Cardiac fibroblast (primary cell): ENCODE data around the gene TCF4.

Experiments used
- DNase-seq, 2 donors: peaks; one replicate each; pipeline versions ENCODE4 v3.0.0 to v3.0.0-alpha.2; 2010; ENCODE audit warnings: low read depth in 2 of 2
- H3K4me3 ChIP-seq, 2 donors: replicated peaks in 1 of 2; 1 replicate in 1 of 2; 2 replicates in 1 of 2; pipeline ENCODE4 v1.5.1; 2011; ENCODE audit warnings: low read depth in 2 of 2, low read length in 2 of 2, mild to moderate bottlenecking in 2 of 2, moderate library complexity in 1 of 2
- TF ChIP-seq, protein P1 (sequence below): IDR thresholded peaks from one replicate; pipeline ENCODE4 v1.5.1; 2011; ENCODE audit warnings: low read depth, mild to moderate bottlenecking, low read length, inconsistent platforms

TCF4 gene

DNA sequence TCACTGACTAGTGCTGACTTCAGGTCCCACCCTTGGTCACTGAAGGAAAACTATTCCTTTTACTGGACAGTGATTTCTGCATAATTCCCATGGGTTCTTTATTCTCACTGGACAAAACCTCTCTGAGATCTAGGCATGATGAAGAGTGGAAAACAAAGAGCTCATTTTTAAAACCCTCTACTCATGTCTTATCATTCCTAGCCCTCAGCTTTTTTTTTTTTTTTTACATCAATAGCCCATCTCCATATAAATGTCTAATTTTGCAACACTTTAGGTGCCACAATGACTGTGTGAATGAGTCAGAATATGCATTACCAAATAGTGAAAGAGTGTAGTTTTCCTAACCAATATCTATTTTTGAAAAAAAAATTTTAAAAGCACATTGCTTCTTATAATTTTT is 74.8 kb downstream of the TCF4 start:
- H3K4me3 ChIP-seq, result no peak overlapping the region
- DNase-seq, result peak; percentile 39 to 55
- TF ChIP-seq, protein P1, sequence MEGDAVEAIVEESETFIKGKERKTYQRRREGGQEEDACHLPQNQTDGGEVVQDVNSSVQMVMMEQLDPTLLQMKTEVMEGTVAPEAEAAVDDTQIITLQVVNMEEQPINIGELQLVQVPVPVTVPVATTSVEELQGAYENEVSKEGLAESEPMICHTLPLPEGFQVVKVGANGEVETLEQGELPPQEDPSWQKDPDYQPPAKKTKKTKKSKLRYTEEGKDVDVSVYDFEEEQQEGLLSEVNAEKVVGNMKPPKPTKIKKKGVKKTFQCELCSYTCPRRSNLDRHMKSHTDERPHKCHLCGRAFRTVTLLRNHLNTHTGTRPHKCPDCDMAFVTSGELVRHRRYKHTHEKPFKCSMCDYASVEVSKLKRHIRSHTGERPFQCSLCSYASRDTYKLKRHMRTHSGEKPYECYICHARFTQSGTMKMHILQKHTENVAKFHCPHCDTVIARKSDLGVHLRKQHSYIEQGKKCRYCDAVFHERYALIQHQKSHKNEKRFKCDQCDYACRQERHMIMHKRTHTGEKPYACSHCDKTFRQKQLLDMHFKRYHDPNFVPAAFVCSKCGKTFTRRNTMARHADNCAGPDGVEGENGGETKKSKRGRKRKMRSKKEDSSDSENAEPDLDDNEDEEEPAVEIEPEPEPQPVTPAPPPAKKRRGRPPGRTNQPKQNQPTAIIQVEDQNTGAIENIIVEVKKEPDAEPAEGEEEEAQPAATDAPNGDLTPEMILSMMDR, result no peak

DNA sequence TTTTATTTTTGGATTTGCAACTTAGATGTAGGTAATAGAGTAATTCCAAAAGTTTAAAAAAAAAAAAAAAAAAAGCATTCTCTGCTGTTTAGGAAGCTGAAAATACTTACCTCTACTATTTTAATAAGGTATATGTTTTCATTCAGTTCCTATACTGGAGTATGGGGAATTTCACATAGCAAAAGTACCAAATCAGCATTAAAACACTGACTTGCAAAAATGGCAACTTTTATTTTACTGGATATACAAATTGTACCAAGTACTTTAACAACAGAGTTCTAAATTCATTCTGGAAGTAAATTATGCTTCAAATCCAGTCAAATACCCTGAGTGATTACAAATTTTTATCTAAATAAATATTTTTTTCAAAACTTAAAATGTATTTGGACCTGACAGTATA is 76.7 kb downstream of the TCF4 start:
- TF ChIP-seq, protein P1, result no peak
- peak overlapping the region in 1 of 2 donors; percentile 11 for H3K4me3 ChIP-seq
- no peak for DNase-seq

DNA sequence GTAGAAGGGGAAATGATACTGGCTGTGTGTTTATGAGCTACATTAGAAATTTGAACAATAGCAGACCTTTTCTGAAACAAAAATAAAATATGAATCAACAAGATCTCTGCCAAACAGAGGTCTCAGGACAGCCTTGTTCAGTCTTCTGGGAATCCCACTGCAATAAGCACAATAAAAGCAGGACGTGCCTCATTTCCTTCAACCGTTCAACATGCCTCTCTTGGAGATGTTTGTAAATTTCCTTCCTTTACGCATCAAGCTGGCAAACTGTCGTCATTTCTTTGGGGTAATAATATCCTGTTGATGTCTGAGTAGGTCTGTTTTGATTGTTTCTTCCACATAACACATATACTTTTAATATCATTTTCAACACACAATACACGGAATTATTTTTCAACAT is 77.2 kb downstream of the TCF4 start:
- H3K4me3 ChIP-seq, result peak overlapping the region in 1 of 2 donors; percentile 11
- DNase-seq, result peak; percentile 97 to 99
- TF ChIP-seq, protein P1, result no peak

DNA sequence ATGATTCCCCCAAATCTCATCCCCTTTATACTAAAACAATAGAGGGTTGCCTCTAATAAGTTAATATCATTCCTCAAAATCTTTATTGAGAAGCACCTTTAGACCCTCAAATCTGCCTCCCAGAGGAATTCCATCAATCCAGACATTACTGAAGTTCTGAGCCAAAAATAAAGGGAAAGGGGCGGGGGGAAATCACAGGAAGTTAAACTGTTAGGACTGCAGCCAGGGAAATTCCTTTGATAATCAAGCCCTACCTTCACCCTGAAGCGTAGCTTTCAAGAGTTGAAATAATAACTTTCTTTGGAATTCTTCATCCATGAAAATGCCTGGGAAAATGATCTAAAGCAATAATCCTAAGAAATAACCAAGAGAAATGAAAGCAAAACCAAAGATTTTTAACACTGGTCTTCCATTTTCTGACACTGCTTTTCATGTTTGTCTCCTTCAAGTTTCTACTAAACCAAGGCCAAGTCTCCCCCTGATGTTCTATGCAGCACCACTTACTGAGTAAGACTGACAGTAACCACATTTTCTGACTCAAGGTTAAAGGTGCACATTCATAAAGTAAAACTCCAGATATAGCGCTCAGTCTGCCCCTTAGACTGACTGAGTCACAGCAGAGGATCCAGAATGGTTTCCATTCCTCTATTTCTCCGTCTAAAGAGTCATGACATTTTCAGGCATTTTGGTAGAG is 78.2 kb downstream of the TCF4 start:
- TF ChIP-seq, protein P1, result no peak
- peak; percentile 73 to 95 for DNase-seq
- peak overlapping the region in 1 of 2 donors; percentile 6 for H3K4me3 ChIP-seq

DNA sequence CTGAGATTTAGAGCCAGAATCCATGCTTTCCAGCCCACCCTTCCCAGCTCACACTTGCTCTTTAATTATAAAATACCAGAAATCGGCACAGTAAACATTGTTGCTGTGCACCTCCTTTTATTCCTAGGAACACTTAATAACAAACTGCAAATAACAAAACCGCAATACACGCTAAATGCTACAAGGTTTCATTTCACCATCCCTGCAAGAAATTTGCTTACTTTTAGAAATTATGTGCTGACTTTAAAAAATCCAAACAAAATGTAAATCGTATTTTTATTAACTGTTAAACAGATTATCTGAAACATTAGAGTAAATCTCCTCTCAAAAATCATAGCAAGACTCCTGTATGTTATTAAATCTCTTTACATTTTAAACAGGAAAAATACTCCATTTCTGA is 79.3 kb downstream of the TCF4 start:
- TF ChIP-seq, protein P1, result no peak
- no peak for DNase-seq
- no peak overlapping the region for H3K4me3 ChIP-seq

DNA sequence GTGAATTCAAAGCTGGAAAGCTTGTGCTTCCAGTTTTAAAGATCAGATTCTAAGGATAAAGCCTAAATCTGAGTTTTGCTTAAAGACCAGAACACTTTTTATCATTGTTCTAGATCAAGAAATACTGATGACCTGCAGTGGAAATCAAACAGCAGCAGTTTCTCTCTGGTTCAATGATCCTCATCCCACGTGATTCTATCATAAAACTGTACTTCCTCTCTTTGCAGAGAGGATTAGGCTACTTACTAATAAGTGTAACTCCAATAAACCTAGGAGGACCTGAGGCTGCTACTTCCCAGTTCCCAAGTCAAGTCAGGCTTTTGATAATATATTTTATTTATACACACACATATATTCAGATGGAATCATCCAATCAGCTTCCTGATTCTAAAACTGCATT is 81.9 kb downstream of the TCF4 start:
- H3K4me3 ChIP-seq, result no peak overlapping the region
- no peak for DNase-seq
- TF ChIP-seq, protein P1, result no peak

DNA sequence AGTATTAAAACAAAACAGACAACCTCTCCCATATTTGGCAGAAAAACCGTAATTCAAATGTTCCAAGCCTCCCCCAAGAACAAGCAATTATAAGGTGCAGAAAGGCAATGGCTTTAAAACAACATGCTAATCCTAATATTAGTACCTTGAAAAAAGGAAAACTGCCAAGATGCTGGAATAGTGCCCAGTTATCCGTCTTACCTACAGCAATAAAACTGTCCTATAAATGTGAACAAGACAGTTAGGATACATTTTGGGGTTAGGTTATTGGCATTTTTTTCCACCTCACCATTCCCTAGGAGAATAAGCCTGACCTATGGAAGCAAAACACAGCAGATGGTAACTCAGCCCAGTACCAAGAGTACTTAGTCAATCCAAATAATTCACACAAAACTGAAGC is 83.2 kb downstream of the TCF4 start:
- TF ChIP-seq, protein P1, result no peak
- DNase-seq, result no peak
- no peak overlapping the region for H3K4me3 ChIP-seq
